HG03159 (cell line): ENCODE measurements around the gene G0S2.

Source experiments
- ATAC-seq: cut with Tn5 transposase; IDR thresholded peaks from one replicate; pipeline ENCODE4 v1.9.1; 2021; ENCODE audit warnings: mild to moderate bottlenecking, moderate library complexity; ENCODE audit not compliant: unreplicated experiment

G0S2 gene

GRCh38 chr1:209714338-209714737 lies 39.1 kb downstream of the G0S2 start:
- no peak for ATAC-seq

DNA sequence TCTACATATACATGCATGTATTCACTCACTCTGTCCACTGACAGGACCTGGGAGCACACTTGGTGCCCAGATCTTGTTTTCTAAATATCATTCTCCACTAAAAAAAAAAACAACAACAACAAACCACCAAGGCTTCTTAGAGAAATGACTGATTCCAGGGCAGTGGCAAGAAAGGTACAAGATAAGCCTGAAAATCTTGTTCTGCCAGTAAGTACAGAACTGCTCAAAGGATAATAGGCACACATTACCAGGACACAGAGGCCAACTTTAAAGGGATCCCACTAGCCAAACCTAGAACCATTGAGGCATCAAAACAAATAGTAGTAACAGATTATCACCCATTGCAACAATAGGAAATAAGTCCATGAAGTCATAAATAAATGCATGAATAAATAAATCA lies 40.1 kb downstream of the G0S2 start:
- ATAC-seq: no peak

DNA sequence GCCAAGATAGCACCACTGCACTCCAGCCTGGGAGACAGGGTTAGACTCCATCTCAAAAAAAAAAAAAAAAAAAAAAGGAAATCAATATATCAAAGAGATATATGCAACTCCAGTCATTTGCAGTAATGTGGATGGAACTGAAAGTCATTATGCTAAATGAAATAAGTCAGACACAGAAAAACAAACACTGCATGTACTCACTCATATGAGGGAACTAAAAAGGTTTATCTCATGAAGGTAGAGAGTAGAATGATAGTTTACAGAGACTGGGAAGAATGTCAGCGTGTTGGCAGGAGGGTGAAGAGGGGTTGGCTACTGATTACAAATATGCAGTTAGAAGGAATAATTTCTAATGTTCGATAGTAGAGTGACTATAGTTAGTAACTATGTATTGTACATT lies 42.6 kb downstream of the G0S2 start:
- ATAC-seq: no peak

- ATAC-seq: no peak
These were observed 45.1 kb downstream of the G0S2 start for GRCh38 chr1:209720326-209720725.

DNA sequence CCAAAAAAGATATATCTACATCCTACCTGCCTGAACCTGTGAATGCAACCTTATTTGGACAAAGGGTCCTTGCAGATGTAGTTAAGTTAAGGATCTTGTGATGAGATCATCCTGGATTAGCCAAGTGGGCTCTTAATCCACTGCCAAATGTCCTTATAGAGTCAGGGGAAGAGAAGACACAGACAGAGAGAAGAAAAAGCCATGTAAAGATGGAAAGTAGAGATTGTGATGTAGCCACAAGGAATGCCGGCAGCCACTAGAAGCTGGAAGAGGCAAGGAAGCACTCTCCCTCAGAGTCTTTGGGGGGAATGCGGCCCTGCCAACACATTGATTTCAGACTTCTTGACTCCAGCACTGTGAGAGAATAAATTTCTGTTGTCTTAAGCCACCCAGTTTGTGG lies 45.6 kb downstream of the G0S2 start:
- ATAC-seq: no peak

DNA sequence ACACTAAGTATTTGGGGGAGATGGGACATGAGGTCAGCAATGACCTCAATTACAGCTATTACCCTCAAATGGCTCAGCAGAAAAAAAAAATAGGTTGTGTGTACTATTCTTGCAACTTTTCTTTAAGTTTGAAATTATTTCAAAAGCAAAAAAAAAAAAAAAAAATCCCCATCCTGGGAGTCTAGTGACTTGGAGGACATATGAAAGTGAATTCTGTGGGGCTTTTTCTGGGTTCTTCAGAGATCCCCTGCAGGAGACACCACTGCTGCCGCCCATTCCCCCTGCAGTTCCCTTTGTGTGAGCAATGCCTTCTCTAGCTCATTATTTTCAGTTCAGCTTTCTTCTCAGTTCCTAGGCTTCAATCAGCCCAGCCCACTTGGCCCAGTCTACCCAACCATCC lies 46.1 kb downstream of the G0S2 start:
- no peak for ATAC-seq

- no peak for ATAC-seq
These were observed 48.1 kb downstream of the G0S2 start for GRCh38 chr1:209723265-209723664.

DNA sequence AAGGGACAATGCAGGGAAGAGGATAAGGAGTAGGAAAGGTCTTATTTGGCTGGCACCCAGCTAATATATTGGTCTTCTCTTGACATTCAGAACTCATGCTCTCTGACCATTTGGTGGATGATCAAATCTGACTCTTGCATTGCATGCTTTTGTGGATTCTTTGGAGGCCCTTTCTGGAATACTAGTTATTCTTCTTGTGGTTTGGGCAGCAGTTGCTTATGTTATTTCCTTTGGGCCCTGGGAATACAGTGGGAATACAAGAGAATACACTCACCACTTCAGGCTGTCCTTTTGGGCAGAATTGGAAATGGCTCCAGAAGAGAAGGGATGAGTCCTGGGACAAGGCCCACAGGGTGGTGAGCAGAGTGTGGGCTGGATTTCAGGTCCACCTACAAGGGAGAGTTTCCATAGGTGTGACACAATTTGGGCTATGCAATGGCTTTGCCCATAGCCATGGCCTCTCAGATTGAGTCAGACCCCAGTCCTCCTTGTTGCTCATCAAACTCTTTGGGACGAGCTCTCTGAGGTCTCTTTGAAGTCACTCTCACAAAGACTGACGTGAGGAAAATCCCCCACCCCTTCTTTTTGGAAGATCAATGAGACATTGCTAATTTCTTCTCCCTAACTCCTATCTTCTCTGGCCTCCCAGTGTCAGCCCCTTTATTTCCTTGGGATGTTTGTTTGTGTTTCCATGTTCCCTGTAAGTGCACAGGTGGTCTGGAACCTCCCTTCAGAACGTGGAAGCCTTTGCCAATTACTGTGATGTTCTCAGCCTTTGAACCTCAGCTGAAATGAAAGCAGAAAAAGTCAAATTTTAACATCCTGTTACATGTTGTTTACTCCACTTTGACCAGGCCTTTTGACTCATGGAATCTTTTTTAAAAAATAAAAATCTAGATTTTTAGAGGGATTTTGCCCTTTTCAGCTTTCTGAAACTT lies 48.8 kb downstream of the G0S2 start:
- ATAC-seq: no peak
